GM19099 (cell line): ENCODE results near the gene PTEN.

Source experiments
- POLR2A ChIP-seq: IDR thresholded peaks from 3 replicates; pipeline ENCODE4 v1.6.1; 2011; ENCODE audit warnings: low read depth; ENCODE audit not compliant: insufficient read length; ENCODE audit errors: extremely low read depth

PTEN gene

GRCh38 chr10:87864496-87865059 is 1.2 kb downstream of the PTEN start:
- peak; percentile 22 for TF ChIP-seq POLR2A

GRCh38 chr10:87865241-87865881 is 1.9 kb downstream of the PTEN start:
- no peak for TF ChIP-seq POLR2A

- no peak for TF ChIP-seq POLR2A
Observed at GRCh38 chr10:87866412-87866974, 3.1 kb downstream of the PTEN start.

- no peak for TF ChIP-seq POLR2A
Observed at GRCh38 chr10:87867453-87867852, 4.0 kb downstream of the PTEN start.

- no peak for TF ChIP-seq POLR2A
Observed at GRCh38 chr10:87868277-87868676, 4.9 kb downstream of the PTEN start.

GRCh38 chr10:87869773-87870551 is 6.5 kb downstream of the PTEN start:
- TF ChIP-seq POLR2A, result no peak

GRCh38 chr10:87872828-87873227 is 9.4 kb downstream of the PTEN start:
- no peak for TF ChIP-seq POLR2A

GRCh38 chr10:87873656-87874055 is 10.2 kb downstream of the PTEN start:
- no peak for TF ChIP-seq POLR2A

- no peak for TF ChIP-seq POLR2A
Observed at GRCh38 chr10:87875929-87876571, 12.6 kb downstream of the PTEN start.

- no peak for TF ChIP-seq POLR2A
Observed at GRCh38 chr10:87878664-87879459, 15.4 kb downstream of the PTEN start.

- no peak for TF ChIP-seq POLR2A
Observed at GRCh38 chr10:87880336-87880735, 16.9 kb downstream of the PTEN start.

- no peak for TF ChIP-seq POLR2A
Observed at GRCh38 chr10:87882555-87883294, 19.3 kb downstream of the PTEN start.

GRCh38 chr10:87886635-87887034 is 23.2 kb downstream of the PTEN start:
- TF ChIP-seq POLR2A, result no peak

- TF ChIP-seq POLR2A, result no peak
Observed at GRCh38 chr10:87887146-87887545, 23.7 kb downstream of the PTEN start.
